A673 (cell line): ENCODE measurements around the gene SLC16A5. TPM values are rescaled to one million over a fixed set of nuclear protein-coding genes. Genes with fewer than 3 reads are reported as not detected.

Experiments
- BruUV-seq: library from RNA; stranded (reverse); fragments of 400-500 nt; replicated peaks from 2 replicates; lab custom pipeline; 2021; lab: Mats Ljungman, UMichigan
- CTCF ChIA-PET: fragments of 300-600 bp; sonication (Branson Sonifier 250); formaldehyde crosslinking; loops from one replicate; lab custom pipeline; 2022; ENCODE audit warnings: antibody characterized with exemption; lab: Charles Lee
- POLR2A ChIA-PET: fragments of 300-600 bp; sonication (Branson Sonifier 250); formaldehyde crosslinking; loops from one replicate; lab custom pipeline; 2022; ENCODE audit warnings: antibody characterized with exemption; ENCODE audit not compliant: low non-redundant PET; lab: Charles Lee
- DNase-seq: peaks from one replicate; pipeline ENCODE4 v3.0.0-alpha.2; 2015; ENCODE audit warnings: low spot score
- H3K27ac ChIP-seq: fragments of 200-600 bp; sonication (generic); 2 replicates; pipeline ENCODE4 v1.5.1; 2016; ENCODE audit warnings: mixed run types, low read depth, mild to moderate bottlenecking, mixed read lengths, antibody characterized with exemption, low read length; ENCODE audit not compliant: poor library complexity, severe bottlenecking
- H3K27me3 ChIP-seq: fragments of 200-600 bp; sonication (generic); replicated peaks from 2 replicates; pipeline ENCODE4 v1.6.1; 2017; ENCODE audit warnings: mixed run types, low read depth, mild to moderate bottlenecking, mixed read lengths, antibody characterized with exemption, low read length; ENCODE audit not compliant: insufficient read depth, poor library complexity
- H3K36me3 ChIP-seq: fragments of 200-600 bp; sonication (generic); 2 replicates; pipeline ENCODE4 v1.6.1; 2016; ENCODE audit warnings: mixed run types, mild to moderate bottlenecking, mixed read lengths, antibody characterized with exemption, low read length; ENCODE audit not compliant: insufficient read depth, poor library complexity, severe bottlenecking
- H3K4me1 ChIP-seq: fragments of 200-600 bp; sonication (generic); 2 replicates; pipeline ENCODE4 v1.6.1; 2017; ENCODE audit warnings: mixed run types, mild to moderate bottlenecking, mixed read lengths, antibody characterized with exemption, low read length; ENCODE audit not compliant: insufficient read depth, poor library complexity, severe bottlenecking
- H3K4me3 ChIP-seq: fragments of 200-600 bp; sonication (generic); 2 replicates; pipeline ENCODE4 v1.5.1; 2016; ENCODE audit warnings: low read depth, mixed run types, mild to moderate bottlenecking, mixed read lengths, low read length; ENCODE audit not compliant: poor library complexity, severe bottlenecking
- H3K9me3 ChIP-seq: fragments of 200-600 bp; sonication (generic); 2 replicates; pipeline ENCODE4 v1.6.1; 2016; ENCODE audit warnings: mixed run types, low read depth, mild to moderate bottlenecking, mixed read lengths, antibody characterized with exemption, low read length; ENCODE audit not compliant: poor library complexity, severe bottlenecking
- CTCF ChIP-seq: fragments of 300-800, 200-600 bp; sonication (generic); conservative IDR thresholded peaks from 2 replicates; pipeline ENCODE4 v1.5.1; 2017; ENCODE audit warnings: low read depth, mild to moderate bottlenecking, antibody characterized with exemption, low read length, moderate library complexity, mixed read lengths
- EZH2 ChIP-seq: fragments of 200-600 bp; sonication (generic); IDR thresholded peaks from 2 replicates; pipeline ENCODE4 v1.6.1; 2017; ENCODE audit warnings: borderline replicate concordance, low read depth, mild to moderate bottlenecking, mixed read lengths, antibody characterized with exemption, low read length; ENCODE audit not compliant: poor library complexity, severe bottlenecking
- intact Hi-C: fragments of 100-400 bp; cut with micrococcal nuclease; formaldehyde crosslinking; loops from one replicate; pipeline ENCODE4 v1.10.0; 2022; ENCODE audit not compliant: unreplicated experiment
- total RNA-seq: library from RNA; stranded (reverse); gene quantifications from 2 replicates; pipeline ENCODE4 v1.2.3, GENCODE V29; 2021

Gene SLC16A5
- total RNA-seq, 1 experiment from 2014 or later, result 0.80 TPM

GRCh38 chr17:75074532-75074931 lies 13.2 kb upstream of the SLC16A5 start:
- intact Hi-C loops, result no loop called here
- no peak overlapping the region for H3K27ac ChIP-seq
- no peaks in the 10 kb centered on the region for H3K9me3 ChIP-seq
- POLR2A ChIA-PET, result no interaction called here
- no TSS peak for BruUV-seq
- DNase-seq, result no peak
- H3K36me3 ChIP-seq, result no peaks in the 10 kb centered on the region
- CTCF ChIA-PET, result no interaction called here
- TF ChIP-seq CTCF (no peak), EZH2 (no peak)
- H3K27me3 ChIP-seq, result no peaks in the 10 kb centered on the region
- H3K4me3 ChIP-seq, result no peak overlapping the region
- peaks cover 15% of the 10 kb centered on the region for H3K4me1 ChIP-seq

- no peak for DNase-seq
- BruUV-seq, result no TSS peak
- no peak overlapping the region for H3K27ac ChIP-seq
- no peak for TF ChIP-seq CTCF
- no peak for TF ChIP-seq EZH2
- intact Hi-C loops, result no loop called here
- peaks cover 15% of the 10 kb centered on the region for H3K4me1 ChIP-seq
- no peaks in the 10 kb centered on the region for H3K27me3 ChIP-seq
- ChIA-PET CTCF (no interaction called here), POLR2A (interaction anchor here (0.7 kb wide), 1 partner anchor 202 kb away, joined by 3 read pairs; no protein-coding TSS in a partner anchor)
- H3K9me3 ChIP-seq, result no peaks in the 10 kb centered on the region
- H3K36me3 ChIP-seq, result no peaks in the 10 kb centered on the region
- H3K4me3 ChIP-seq, result no peak overlapping the region
Measured at GRCh38 chr17:75075597-75076336, 12.0 kb upstream of the SLC16A5 start.

GRCh38 chr17:75077072-75077495 lies 10.7 kb upstream of the SLC16A5 start:
- ChIA-PET POLR2A (no interaction called here), CTCF (no interaction called here)
- no peak overlapping the region for H3K4me3 ChIP-seq
- DNase-seq, result no peak
- no peak for TF ChIP-seq CTCF
- TF ChIP-seq EZH2, result no peak
- no peaks in the 10 kb centered on the region for H3K36me3 ChIP-seq
- no peaks in the 10 kb centered on the region for H3K9me3 ChIP-seq
- no TSS peak for BruUV-seq
- peaks cover 15% of the 10 kb centered on the region for H3K4me1 ChIP-seq
- H3K27ac ChIP-seq, result no peak overlapping the region
- intact Hi-C loops, result no loop called here
- H3K27me3 ChIP-seq, result no peaks in the 10 kb centered on the region
